IPS-NIHi7 (cell line): ENCODE results near the gene ALPK1.
"Not testable (repeated sequence)": the region's sequence is repeated elsewhere in the genome, so short reads cannot be mapped to it uniquely, and the experiment has no call there.

Experiments used
- DNase-seq: peaks from one replicate; pipeline ENCODE4 v3.0.0; 2012; ENCODE audit warnings: mixed read lengths; ENCODE audit errors: extremely low spot score

Gene ALPK1

GRCh38 chr4:112296949-112297880 lies at the start of gene ALPK1:
TSS of gene ALPK1 (plus strand) at chr4:112297369.
- no peak for DNase-seq

- no peak for DNase-seq
These were observed 46.0 kb upstream of the ALPK1 start for GRCh38 chr4:112251019-112251643.

DNA sequence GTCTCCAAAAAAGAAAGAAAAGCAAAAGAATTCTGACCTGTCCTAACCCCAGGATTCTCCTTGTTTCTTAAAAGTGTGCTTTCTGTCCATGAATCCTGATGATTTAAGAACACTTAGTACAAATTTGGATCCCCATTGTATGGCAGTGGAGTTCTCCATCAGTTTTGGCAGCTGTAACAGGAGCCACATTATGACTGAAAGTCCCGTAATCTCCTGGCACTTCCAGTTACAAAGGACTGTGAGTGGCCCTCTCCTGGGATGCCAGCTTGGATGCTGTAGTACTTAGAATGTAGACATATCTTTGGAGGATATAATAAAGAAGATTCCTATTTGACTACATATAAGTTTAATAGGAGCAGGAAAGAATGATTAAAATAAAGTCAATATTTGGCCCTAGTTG lies 44.9 kb upstream of the ALPK1 start:
- no peak for DNase-seq

DNA sequence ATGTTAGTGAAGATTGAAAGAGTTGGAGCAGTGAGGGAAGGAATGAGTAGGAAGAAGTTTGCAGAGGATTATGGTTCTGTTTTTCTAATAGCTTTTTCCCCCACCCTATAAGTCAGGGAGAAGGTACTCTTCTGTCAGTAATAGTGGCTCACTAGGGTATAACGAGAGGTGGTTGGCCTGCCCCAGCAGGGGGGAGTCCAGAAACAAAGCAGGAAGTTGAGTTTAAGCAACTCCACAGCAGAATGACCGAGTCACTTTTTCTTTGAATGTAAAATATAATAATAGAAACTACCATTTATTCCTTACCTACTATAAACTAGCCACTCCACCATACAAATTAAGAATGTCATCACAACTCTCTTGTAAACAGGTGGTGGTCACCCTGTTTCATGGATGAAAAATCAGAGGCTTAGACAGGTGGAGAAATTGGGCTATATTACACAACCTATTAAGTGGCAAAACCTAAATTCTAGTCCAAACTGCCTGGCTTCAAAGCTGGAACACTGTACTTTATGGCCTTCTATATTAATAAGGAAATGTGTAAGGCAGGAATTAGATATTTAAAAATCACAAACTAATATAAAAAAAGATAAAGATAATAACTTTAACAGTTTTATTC lies 43.7 kb upstream of the ALPK1 start:
- peak; percentile 15 for DNase-seq

DNA sequence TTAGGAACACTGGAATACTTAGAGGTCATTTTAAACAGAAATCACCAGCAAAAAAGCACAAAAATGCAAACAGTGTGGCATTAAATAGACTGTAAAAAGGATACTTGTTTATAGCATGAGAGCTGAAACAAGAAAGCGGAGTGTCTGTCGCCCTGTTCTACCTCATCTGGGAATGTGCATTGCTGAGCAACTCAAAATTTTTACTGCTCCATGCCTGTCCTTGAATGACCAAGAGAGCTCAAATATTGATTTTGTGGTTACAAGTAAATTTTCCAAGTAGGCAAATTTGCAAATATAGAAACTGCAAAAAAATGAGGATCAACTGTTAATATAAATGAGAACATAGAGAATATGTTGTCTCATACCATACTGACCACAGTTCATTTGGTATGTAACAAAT lies 40.1 kb upstream of the ALPK1 start:
- DNase-seq = no peak

- no peak for DNase-seq
These were observed 30.3 kb upstream of the ALPK1 start for GRCh38 chr4:112266823-112267222.

GRCh38 chr4:112270051-112270450 lies 27.1 kb upstream of the ALPK1 start:
- no peak for DNase-seq

- DNase-seq = no peak
These were observed 26.3 kb upstream of the ALPK1 start for GRCh38 chr4:112270640-112271421.

DNA sequence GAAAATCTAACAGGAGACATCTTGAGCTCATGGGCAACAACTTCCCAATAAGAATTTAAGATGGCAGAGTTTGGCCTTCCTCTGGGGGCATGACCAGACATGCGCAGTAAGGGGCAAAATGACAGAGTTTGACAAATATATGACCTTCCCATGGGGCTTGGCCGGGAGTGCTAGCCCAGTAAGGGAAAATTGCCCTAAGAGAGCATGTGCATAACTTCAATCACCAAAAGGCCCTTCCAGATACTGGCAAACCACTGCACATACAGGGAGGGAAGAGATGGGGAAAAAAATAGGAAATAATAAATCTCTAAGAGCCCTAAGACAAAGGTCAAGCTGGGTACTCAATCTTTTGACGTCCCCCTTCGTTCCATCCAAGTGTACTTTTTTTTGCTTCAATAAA lies 24.9 kb upstream of the ALPK1 start:
- DNase-seq = no peak

- DNase-seq = no peak
These were observed 22.2 kb upstream of the ALPK1 start for GRCh38 chr4:112274959-112275358.

- DNase-seq = no peak
These were observed 21.1 kb upstream of the ALPK1 start for GRCh38 chr4:112276113-112276512.

GRCh38 chr4:112277220-112277619 lies 19.9 kb upstream of the ALPK1 start:
- no peak for DNase-seq

- no peak for DNase-seq
These were observed 19.3 kb upstream of the ALPK1 start for GRCh38 chr4:112277705-112278448.

GRCh38 chr4:112279025-112279881 lies 17.9 kb upstream of the ALPK1 start:
- no peak for DNase-seq

DNA sequence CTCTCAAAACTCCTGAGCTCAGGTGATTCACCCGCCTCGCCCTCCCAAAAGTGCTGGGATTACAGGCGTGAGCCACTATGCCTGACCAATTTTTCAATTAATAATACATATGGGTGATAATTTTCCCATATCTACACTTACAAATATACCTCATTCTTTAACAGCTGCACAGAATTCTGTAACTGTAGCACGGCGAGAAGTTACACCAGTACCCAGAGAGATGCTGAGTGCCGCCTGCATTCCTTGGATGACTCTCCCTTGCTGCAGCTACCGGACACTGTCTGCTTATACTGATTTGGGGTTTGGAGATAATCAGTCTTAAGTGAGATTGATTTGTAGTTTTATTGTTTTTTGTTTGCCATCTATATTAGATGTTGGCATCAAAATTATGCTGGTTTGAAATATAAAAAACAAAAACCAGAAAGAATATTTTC lies 17.3 kb upstream of the ALPK1 start:
- DNase-seq = no peak

GRCh38 chr4:112280386-112281056 lies 16.6 kb upstream of the ALPK1 start:
- DNase-seq = no peak

DNA sequence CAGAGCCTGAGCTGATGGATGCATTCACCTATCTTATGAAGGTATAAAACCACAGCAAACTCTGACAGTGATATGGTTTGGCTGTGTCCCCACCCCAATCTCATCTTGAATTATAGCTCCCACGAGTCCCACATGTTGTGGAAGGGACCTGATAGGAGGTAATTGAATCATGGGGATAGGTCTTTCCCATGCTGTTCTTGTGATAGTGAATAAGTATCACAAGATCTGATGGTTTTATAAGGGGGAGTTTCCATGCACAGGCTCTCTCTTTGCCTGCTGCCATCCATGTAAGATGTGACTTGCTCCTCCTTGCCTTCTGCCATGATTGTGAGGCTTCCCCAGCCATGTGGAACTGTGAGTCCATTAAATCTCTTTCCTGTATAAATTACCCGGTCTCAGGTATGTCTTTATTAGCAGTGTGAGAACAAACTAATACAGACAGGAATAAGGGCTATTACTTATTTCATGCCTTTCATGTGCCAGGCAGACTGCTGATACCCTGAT lies 15.2 kb upstream of the ALPK1 start:
- DNase-seq = not testable (repeated sequence)

DNA sequence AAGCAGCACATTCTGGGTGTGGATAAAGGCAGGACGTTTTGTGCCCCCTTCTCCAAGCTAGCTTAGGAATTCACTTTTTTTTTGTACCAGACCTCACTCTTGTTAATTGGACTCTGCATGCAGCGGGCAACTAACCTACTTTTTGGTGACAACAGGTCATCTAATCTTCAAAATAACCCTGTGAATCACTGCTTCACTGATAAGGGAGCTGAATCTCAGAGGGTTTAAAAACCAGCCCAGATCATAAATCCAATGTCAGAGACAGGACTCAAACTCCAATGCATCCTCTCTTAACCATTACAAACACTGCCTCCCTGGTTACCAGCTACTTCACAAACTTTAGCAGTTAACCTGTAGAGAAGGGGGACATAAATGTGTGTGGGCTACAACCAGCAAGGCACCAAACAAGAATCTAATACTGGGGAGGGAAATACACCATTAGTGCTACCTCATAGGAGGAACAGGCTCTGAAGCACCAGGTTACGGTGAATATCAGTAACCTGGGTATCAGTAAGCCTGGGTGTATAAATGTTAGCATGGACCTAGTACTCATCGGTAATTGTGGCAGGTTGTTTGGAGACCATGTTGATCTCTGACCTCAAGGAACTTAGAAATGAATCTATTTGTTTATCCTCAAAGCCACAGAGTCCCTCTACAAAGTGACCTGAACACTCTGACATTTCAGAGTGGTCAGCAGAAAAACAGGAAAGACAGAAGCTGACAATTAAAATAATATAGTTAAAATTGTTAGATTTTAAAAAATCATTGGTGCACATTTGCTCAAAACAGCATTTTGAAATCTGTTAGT lies 14.1 kb upstream of the ALPK1 start:
- DNase-seq = no peak

DNA sequence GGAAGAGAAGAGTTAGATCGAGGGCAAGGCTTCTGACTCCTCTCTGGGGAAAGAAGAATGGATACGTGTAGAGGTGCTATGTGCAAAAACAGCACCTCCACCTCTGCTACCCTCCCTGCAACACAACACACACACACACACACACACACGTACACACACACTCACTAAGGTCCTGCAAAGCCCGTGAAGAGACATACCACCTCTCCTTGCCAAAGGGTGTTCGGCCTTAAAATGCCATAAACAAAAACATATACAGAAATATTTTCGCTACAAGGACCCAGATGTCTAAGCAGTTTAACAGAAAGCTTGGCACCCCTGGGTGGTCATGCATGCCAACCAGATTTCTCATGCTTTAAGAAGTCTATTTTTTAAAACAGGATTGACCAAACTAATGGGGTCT lies 13.0 kb upstream of the ALPK1 start:
- DNase-seq = no peak
